Brain microvascular endothelial cell (primary cell): ENCODE results near the gene PLA2G4C.

Experiments
- DNase-seq: peaks from one replicate; pipeline ENCODE4 v3.0.0-alpha.2; 2020
- H3K27ac ChIP-seq: fragments of 250-450 bp; sonication (Bioruptor Pico); 2 replicates; pipeline ENCODE4 v1.5.1; 2020; ENCODE audit warnings: mild to moderate bottlenecking, moderate library complexity
- H3K27me3 ChIP-seq: fragments of 250-450 bp; sonication (Bioruptor Pico); replicated peaks from 2 replicates; pipeline ENCODE4 v1.5.1; 2020; ENCODE audit warnings: mild to moderate bottlenecking
- H3K36me3 ChIP-seq: fragments of 250-450 bp; sonication (Bioruptor Pico); replicated peaks from 2 replicates; pipeline ENCODE4 v1.5.1; 2020; ENCODE audit warnings: mild to moderate bottlenecking
- H3K4me3 ChIP-seq: 2 replicates; pipeline ENCODE4 v1.5.1; 2011; ENCODE audit warnings: low read depth, mild to moderate bottlenecking, control low read depth, low read length, moderate library complexity
- CTCF ChIP-seq: IDR thresholded peaks from 2 replicates; pipeline ENCODE4 v1.5.1; 2011; ENCODE audit warnings: low read depth, mild to moderate bottlenecking, moderate library complexity, low read length, control low read depth, inconsistent platforms; ENCODE audit errors: missing control alignments
- in situ Hi-C: cut with HindIII; loops from 2 replicates; pipeline ENCODE4 v1.10.0; 2017; ENCODE audit warnings: low sequenced_read_pairs, low pct_ligation_motif_present

Gene PLA2G4C

DNA sequence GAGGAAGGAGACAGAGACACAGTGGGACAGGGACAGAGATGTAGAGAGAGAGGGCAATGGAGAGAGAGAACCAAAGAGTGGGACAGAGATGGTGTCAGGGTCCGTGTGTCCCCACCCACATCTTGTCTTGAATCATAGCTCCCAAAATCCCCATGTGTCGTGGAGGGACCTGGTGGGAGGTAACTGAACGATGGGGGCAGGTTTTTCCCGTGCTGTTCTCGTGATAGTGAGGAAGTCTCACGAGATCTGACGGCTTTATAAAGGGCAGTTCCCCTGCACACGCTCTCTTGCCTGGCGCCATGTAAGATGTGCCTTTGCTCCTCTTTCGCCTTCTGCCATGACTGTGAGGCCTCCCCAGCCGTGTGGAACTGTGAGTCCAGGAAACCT is 7.5 kb upstream of the PLA2G4C start:
- no peak for DNase-seq
- no peaks in the 10 kb centered on the region for H3K36me3 ChIP-seq
- TF ChIP-seq CTCF = no peak
- no peaks in the 10 kb centered on the region for H3K27me3 ChIP-seq
- in situ Hi-C loops = no loop called here
- no peak overlapping the region for H3K4me3 ChIP-seq
- H3K27ac ChIP-seq = no peak overlapping the region

DNA sequence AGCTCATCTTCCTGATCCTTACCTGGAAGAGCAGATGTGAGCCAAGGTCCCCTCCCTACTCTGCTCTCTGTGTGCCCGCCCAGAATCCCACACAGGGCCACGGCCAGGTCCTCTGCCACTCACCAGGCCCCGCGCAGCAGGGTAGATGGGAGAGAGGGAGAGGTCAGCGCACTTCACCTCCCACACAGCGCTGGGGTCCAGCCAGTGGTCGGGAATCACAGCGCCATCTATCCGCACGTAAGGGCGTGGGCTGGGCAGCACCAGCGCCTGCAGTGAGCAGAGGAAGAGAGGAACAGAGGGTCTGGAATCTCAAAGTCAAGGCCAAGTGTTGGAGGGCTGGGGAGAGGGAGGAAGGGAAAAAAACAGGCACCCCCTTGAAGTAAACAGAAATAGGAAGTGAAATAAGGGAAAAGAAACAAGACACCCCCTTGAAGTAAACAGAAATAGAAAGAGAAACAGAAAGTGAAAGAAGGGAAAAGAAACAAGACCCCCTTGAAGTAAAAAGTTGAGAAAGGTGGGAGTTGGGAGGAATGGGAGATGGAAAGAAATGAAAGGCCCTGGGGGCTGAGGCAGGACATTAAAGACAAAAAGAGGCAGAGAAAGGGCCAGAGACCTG is 7.0 kb upstream of the PLA2G4C start:
- no peak overlapping the region for H3K4me3 ChIP-seq
- no peak for DNase-seq
- H3K27me3 ChIP-seq = no peaks in the 10 kb centered on the region
- peak; percentile 16 for TF ChIP-seq CTCF
- H3K36me3 ChIP-seq = no peaks in the 10 kb centered on the region
- in situ Hi-C loops = no loop called here
- H3K27ac ChIP-seq = no peak overlapping the region

DNA sequence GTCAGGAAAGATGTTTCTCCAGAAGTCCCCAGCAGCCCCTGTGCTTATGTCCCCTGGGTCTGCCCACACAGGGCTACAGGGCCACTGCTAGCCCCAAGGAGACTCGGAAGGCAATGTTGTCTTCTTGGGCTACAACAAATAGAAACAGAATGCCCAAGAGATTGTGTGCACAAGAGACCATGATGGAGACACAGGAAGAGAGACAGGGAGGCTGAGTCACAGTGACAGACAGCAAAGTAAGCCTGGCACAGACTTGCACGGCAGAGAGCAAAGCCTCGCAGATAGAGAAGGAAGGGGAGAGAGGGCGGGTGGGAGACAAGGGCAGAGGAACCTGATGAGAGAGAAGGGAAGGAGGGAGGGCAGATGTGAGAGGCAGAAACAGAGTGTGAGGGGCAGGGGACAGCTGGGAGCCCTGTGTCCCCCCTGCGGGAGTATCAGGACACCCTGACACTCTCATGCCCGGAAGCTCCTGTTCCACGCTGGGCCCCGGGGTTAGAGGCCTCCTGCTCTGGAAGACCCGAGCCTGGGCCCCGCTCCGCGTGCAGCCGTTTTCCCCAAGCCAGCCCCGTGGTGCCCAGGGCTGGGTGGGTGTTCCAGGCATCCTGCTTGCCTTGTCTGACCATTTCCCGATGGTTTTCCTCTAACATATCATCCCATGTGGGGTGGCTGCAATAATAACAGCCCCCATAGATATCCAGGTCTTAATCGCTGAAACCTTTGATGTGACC is 2.7 kb upstream of the PLA2G4C start:
- no peak overlapping the region for H3K27ac ChIP-seq
- in situ Hi-C loops = no loop called here
- DNase-seq = peak; percentile 44
- TF ChIP-seq CTCF = no peak
- no peaks in the 10 kb centered on the region for H3K27me3 ChIP-seq
- H3K4me3 ChIP-seq = no peak overlapping the region
- H3K36me3 ChIP-seq = no peaks in the 10 kb centered on the region

GRCh38 chr19:48111280-48111679 is 663 bp upstream of the PLA2G4C start:
- no peak for TF ChIP-seq CTCF
- no peaks in the 10 kb centered on the region for H3K27me3 ChIP-seq
- H3K36me3 ChIP-seq = no peaks in the 10 kb centered on the region
- in situ Hi-C loops = no loop called here
- DNase-seq = no peak
- no peak overlapping the region for H3K4me3 ChIP-seq
- H3K27ac ChIP-seq = peak overlapping the region; percentile 78

GRCh38 chr19:48108997-48109782 is 1.4 kb downstream of the PLA2G4C start:
- H3K36me3 ChIP-seq = no peaks in the 10 kb centered on the region
- TF ChIP-seq CTCF = no peak
- no peak overlapping the region for H3K27ac ChIP-seq
- no peak overlapping the region for H3K4me3 ChIP-seq
- no peaks in the 10 kb centered on the region for H3K27me3 ChIP-seq
- in situ Hi-C loops = no loop called here
- no peak for DNase-seq
